Activated CD4-positive, alpha-beta T cell treated with anti-CD3 and anti-CD28 coated beads, Interleukin-2, amount 50 U/mL, for 1 hour (primary cell): Measurements from ENCODE around the gene MEPE.
"Not testable (repeated sequence)": the region's sequence is repeated elsewhere in the genome, so short reads cannot be mapped to it uniquely, and the experiment has no call there.

Experiments used
- DNase-seq: peaks from one replicate; pipeline ENCODE4 v3.0.0-alpha.2; 2020

MEPE gene

GRCh38 chr4:87890753-87891152, 58.0 kb downstream of the MEPE start:
- DNase-seq: not testable (repeated sequence)

GRCh38 chr4:87895964-87896621, 63.3 kb downstream of the MEPE start:
- DNase-seq: no peak
